Stomach (tissue), 4 donors: ENCODE measurements around the gene SYT4.

Experiments
- POLR2AphosphoS5 ChIP-seq, 3 donors: sonication (generic); formaldehyde crosslinking; IDR thresholded peaks; one replicate each; pipeline ENCODE4 v1.6.1; 2016; ENCODE audit warnings: antibody characterized with exemption in 3 of 3
- TF ChIP-seq, protein P1 (sequence below), 7 experiments: fragments of 450-650 bp in 4 of 7; fragments of 200-600 bp in 3 of 7; sonication (generic) in 3 of 7; IDR thresholded peaks; one replicate each; pipeline ENCODE4 v1.5.1; 2016 to 2019; ENCODE audit warnings: antibody characterized with exemption in 7 of 7, control low read depth in 2 of 7, mild to moderate bottlenecking in 1 of 7

DNA sequence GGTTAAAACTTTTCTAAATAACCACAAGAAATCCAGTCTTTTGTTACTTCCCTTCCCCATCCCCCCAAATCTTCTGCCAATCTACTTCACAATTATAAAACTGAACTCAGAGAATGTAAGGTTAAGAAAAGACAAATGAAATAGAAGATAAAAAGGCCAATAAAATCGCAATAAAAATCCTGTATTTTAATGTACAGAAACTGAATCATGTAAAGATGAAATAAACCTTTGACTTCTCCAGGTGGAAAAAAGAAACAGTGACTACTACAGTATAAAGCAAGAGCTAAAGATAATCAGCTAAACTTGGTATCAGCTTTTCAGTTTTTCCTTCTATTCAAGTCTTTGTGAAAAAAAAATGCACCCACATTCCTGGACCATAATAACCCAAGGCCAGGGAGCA lies 1.7 kb downstream of the SYT4 start:
- TF ChIP-seq, protein P1, sequence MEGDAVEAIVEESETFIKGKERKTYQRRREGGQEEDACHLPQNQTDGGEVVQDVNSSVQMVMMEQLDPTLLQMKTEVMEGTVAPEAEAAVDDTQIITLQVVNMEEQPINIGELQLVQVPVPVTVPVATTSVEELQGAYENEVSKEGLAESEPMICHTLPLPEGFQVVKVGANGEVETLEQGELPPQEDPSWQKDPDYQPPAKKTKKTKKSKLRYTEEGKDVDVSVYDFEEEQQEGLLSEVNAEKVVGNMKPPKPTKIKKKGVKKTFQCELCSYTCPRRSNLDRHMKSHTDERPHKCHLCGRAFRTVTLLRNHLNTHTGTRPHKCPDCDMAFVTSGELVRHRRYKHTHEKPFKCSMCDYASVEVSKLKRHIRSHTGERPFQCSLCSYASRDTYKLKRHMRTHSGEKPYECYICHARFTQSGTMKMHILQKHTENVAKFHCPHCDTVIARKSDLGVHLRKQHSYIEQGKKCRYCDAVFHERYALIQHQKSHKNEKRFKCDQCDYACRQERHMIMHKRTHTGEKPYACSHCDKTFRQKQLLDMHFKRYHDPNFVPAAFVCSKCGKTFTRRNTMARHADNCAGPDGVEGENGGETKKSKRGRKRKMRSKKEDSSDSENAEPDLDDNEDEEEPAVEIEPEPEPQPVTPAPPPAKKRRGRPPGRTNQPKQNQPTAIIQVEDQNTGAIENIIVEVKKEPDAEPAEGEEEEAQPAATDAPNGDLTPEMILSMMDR (IDR thresholded peaks at IDR 0.05): no peak
- TF ChIP-seq POLR2AphosphoS5 (IDR thresholded peaks at IDR 0.05): no peak
